GM04503 (cell line): ENCODE results near the gene TBC1D5.

Experiments used
- DNase-seq: peaks from one replicate; pipeline ENCODE4 v3.0.0-alpha.2; 2012; ENCODE audit warnings: low read depth

TBC1D5 gene

GRCh38 chr3:17473761-17474160 is 268.7 kb downstream of the TBC1D5 start:
- no peak for DNase-seq

- DNase-seq = no peak
Measured at GRCh38 chr3:17469954-17470353, 272.5 kb downstream of the TBC1D5 start.

GRCh38 chr3:17469520-17469919 is 272.9 kb downstream of the TBC1D5 start:
- no peak for DNase-seq

GRCh38 chr3:17466028-17466427 is 276.4 kb downstream of the TBC1D5 start:
- DNase-seq = no peak

- no peak for DNase-seq
Measured at GRCh38 chr3:17459470-17459993, 282.9 kb downstream of the TBC1D5 start.

GRCh38 chr3:17456650-17457049 is 285.8 kb downstream of the TBC1D5 start:
- no peak for DNase-seq

- DNase-seq = no peak
Measured at GRCh38 chr3:17456046-17456445, 286.4 kb downstream of the TBC1D5 start.

GRCh38 chr3:17444865-17445264 is 297.6 kb downstream of the TBC1D5 start:
- DNase-seq = no peak

- DNase-seq = no peak
Measured at GRCh38 chr3:17443142-17443541, 299.3 kb downstream of the TBC1D5 start.

- no peak for DNase-seq
Measured at GRCh38 chr3:17442332-17443049, 299.9 kb downstream of the TBC1D5 start.

- no peak for DNase-seq
Measured at GRCh38 chr3:17433876-17434275, 308.6 kb downstream of the TBC1D5 start.

GRCh38 chr3:17432236-17432635 is 310.2 kb downstream of the TBC1D5 start:
- no peak for DNase-seq

GRCh38 chr3:17431484-17432045 is 310.9 kb downstream of the TBC1D5 start:
- peak; percentile 23 for DNase-seq

GRCh38 chr3:17431004-17431403 is 311.4 kb downstream of the TBC1D5 start:
- no peak for DNase-seq

GRCh38 chr3:17430582-17430981 is 311.8 kb downstream of the TBC1D5 start:
- no peak for DNase-seq

GRCh38 chr3:17423786-17424536 is 318.5 kb downstream of the TBC1D5 start:
- no peak for DNase-seq

- DNase-seq = no peak
Measured at GRCh38 chr3:17422636-17423035, 319.8 kb downstream of the TBC1D5 start.

GRCh38 chr3:17420668-17421067 is 321.8 kb downstream of the TBC1D5 start:
- no peak for DNase-seq

GRCh38 chr3:17412950-17413530 is 329.4 kb downstream of the TBC1D5 start:
- DNase-seq = no peak

GRCh38 chr3:17411157-17411877 is 331.1 kb downstream of the TBC1D5 start:
- no peak for DNase-seq

GRCh38 chr3:17407576-17407975 is 334.9 kb downstream of the TBC1D5 start:
- DNase-seq = peak; percentile 24

- DNase-seq = no peak
Measured at GRCh38 chr3:17404548-17404947, 337.9 kb downstream of the TBC1D5 start.
